ENCODE measurements around the gene SLITRK6.
"Not testable (repeated sequence)": the region's sequence is repeated elsewhere in the genome, so short reads cannot be mapped to it uniquely, and the experiment has no call there.

SLITRK6 gene

GRCh38 chr13:85799097-85799582, at the start of gene SLITRK6:
Gene SLITRK6 (minus strand): TSS chr13:85799419. CDS start chr13:85796508, 2,911 bp downstream.
- DNase-seq, result no peak

GRCh38 chr13:85847012-85847411, 47.8 kb upstream of the SLITRK6 start:
- DNase-seq, result no peak

- DNase-seq, result no peak
Observed at GRCh38 chr13:85841427-85841826, 42.2 kb upstream of the SLITRK6 start.

GRCh38 chr13:85833921-85834320, 34.7 kb upstream of the SLITRK6 start:
- no peak for DNase-seq

GRCh38 chr13:85828094-85828684, 29.0 kb upstream of the SLITRK6 start:
- DNase-seq, result no peak

- no peak for DNase-seq
Observed at GRCh38 chr13:85825454-85825853, 26.2 kb upstream of the SLITRK6 start.

- DNase-seq, result no peak
Observed at GRCh38 chr13:85823832-85824231, 24.6 kb upstream of the SLITRK6 start.

GRCh38 chr13:85819513-85819912, 20.3 kb upstream of the SLITRK6 start:
- DNase-seq, result no peak

- no peak for DNase-seq
Observed at GRCh38 chr13:85816413-85816812, 17.2 kb upstream of the SLITRK6 start.

GRCh38 chr13:85812282-85812681, 13.1 kb upstream of the SLITRK6 start:
- no peak for DNase-seq

- DNase-seq, result no peak
Observed at GRCh38 chr13:85808811-85809210, 9.6 kb upstream of the SLITRK6 start.

- DNase-seq, result peak; percentile 25
Observed at GRCh38 chr13:85806553-85807175, 7.4 kb upstream of the SLITRK6 start.

GRCh38 chr13:85798556-85798955, 663 bp downstream of the SLITRK6 start:
- no peak for DNase-seq

GRCh38 chr13:85797311-85797710, 1.9 kb downstream of the SLITRK6 start:
- DNase-seq, result no peak

GRCh38 chr13:85785205-85785604, 14.0 kb downstream of the SLITRK6 start:
- DNase-seq, result no peak

- DNase-seq, result no peak
Observed at GRCh38 chr13:85772367-85772766, 26.9 kb downstream of the SLITRK6 start.

GRCh38 chr13:85771856-85772255, 27.4 kb downstream of the SLITRK6 start:
- DNase-seq, result no peak

GRCh38 chr13:85768946-85769345, 30.3 kb downstream of the SLITRK6 start:
- DNase-seq, result no peak

GRCh38 chr13:85755123-85755522, 44.1 kb downstream of the SLITRK6 start:
- no peak for DNase-seq

- DNase-seq, result not testable (repeated sequence)
Observed at GRCh38 chr13:85743201-85743770, 55.9 kb downstream of the SLITRK6 start.
